ENCODE results near the gene IFIT5.

Gene IFIT5, protein sequence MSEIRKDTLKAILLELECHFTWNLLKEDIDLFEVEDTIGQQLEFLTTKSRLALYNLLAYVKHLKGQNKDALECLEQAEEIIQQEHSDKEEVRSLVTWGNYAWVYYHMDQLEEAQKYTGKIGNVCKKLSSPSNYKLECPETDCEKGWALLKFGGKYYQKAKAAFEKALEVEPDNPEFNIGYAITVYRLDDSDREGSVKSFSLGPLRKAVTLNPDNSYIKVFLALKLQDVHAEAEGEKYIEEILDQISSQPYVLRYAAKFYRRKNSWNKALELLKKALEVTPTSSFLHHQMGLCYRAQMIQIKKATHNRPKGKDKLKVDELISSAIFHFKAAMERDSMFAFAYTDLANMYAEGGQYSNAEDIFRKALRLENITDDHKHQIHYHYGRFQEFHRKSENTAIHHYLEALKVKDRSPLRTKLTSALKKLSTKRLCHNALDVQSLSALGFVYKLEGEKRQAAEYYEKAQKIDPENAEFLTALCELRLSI

DNA sequence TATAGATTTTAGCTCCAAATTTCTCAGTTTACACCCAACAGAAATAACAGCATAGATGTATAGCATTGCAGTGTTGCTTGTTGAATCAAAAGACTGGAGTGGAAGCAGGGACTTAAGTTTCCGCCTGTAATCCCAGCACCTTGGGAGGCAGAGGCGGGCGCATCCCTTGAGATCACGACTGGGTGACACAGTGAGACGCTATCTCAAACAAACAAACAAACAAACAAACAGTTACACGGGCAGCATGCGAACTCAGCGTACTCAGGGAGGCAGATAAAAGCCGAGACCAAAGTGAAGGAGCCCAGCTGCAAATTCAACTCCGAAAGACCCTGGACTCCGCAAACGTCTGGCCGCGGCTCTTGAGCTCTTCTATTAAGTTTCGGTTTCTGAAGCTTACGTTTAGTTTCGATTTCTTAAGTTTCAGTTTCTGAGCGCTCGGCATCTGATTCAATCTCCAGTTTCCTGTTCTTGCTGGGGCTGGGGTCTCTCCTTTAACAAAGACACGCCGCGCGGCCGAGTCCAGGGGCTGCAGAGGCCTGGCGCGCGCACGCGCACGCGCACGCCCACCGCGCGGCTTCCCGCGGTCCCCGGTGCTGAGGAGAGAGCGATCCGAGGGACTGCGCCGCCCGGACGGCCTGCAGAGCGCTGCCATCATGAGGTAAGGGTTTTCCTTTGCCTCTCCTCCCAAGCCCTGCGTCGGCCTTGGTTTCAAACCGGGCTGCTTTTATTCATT, at the start of gene IFIT5:
TSS of gene IFIT5 (plus strand) at position 423 of the 733 bp plus-strand sequence. CDS start at position 654, 231 bp downstream.
- Histone ChIP-seq H3K36me3 (ENCODE audit: insufficient read depth, low read length) (no peaks in the 10 kb centered on the region), H3K79me2 (ENCODE audit: insufficient read depth, low read length) (peaks cover 37% of the 10 kb centered on the region), H3K4me3 (ENCODE audit: low read length, poor library complexity, severe bottlenecking) (peak within 1 kb of the TSS; percentile 89), H4K20me1 (ENCODE audit: insufficient read depth, low read length, poor library complexity, severe bottlenecking) (peaks cover 8% of the 10 kb centered on the region), H3K4me2 (ENCODE audit: low read depth, low read length, poor library complexity, severe bottlenecking) (peak within 1 kb of the TSS; percentile 84), H3K9me3 (ENCODE audit: insufficient read depth, low read depth, low read length) (no peaks in the 10 kb centered on the region), H3K9ac (ENCODE audit: low read depth, low read length, poor library complexity, severe bottlenecking) (peak within 1 kb of the TSS; percentile 86), H3K9me2 (replicated peaks; ENCODE audit: low read depth, low read length) (no peaks in the 10 kb centered on the region), H3K27me3 (ENCODE audit: insufficient read depth, low read length, poor library complexity, severe bottlenecking) (no peaks in the 10 kb centered on the region), H3F3A (ENCODE audit: low read depth) (peaks cover 3% of the 10 kb centered on the region; the same call in 1 of the 2 replicates), H2AFZ (ENCODE audit: low read length) (peak within 1 kb of the TSS; percentile 98), H3K4me1 (ENCODE audit: insufficient read depth, low read length, poor library complexity, severe bottlenecking) (peaks cover 41% of the 10 kb centered on the region)
- TF ChIP-seq, protein P1, sequence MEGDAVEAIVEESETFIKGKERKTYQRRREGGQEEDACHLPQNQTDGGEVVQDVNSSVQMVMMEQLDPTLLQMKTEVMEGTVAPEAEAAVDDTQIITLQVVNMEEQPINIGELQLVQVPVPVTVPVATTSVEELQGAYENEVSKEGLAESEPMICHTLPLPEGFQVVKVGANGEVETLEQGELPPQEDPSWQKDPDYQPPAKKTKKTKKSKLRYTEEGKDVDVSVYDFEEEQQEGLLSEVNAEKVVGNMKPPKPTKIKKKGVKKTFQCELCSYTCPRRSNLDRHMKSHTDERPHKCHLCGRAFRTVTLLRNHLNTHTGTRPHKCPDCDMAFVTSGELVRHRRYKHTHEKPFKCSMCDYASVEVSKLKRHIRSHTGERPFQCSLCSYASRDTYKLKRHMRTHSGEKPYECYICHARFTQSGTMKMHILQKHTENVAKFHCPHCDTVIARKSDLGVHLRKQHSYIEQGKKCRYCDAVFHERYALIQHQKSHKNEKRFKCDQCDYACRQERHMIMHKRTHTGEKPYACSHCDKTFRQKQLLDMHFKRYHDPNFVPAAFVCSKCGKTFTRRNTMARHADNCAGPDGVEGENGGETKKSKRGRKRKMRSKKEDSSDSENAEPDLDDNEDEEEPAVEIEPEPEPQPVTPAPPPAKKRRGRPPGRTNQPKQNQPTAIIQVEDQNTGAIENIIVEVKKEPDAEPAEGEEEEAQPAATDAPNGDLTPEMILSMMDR (conservative IDR thresholded peaks at IDR 0.05; ENCODE audit: low read length), result no peak
- TF ChIP-seq EZH2phosphoT487 (IDR thresholded peaks at IDR 0.05; ENCODE audit: borderline replicate concordance), result no peak

GRCh38 chr10:89367529-89367928, 46.8 kb upstream of the IFIT5 start:
- Histone ChIP-seq H2AFZ (ENCODE audit: low read length) (no peak overlapping the region), H3K36me3 (ENCODE audit: insufficient read depth, low read length) (no peaks in the 10 kb centered on the region), H3F3A (ENCODE audit: low read depth) (peaks cover 6% of the 10 kb centered on the region), H3K4me2 (ENCODE audit: low read depth, low read length, poor library complexity, severe bottlenecking) (no peak overlapping the region), H3K9me2 (replicated peaks; ENCODE audit: low read depth, low read length) (no peaks in the 10 kb centered on the region), H4K20me1 (ENCODE audit: insufficient read depth, low read length, poor library complexity, severe bottlenecking) (no peaks in the 10 kb centered on the region), H3K4me1 (ENCODE audit: insufficient read depth, low read length, poor library complexity, severe bottlenecking) (peaks cover 44% of the 10 kb centered on the region), H3K9ac (ENCODE audit: low read depth, low read length, poor library complexity, severe bottlenecking) (no peak overlapping the region), H3K9me3 (ENCODE audit: insufficient read depth, low read depth, low read length) (no peaks in the 10 kb centered on the region), H3K4me3 (ENCODE audit: low read length, poor library complexity, severe bottlenecking) (no peak overlapping the region), H3K79me2 (ENCODE audit: insufficient read depth, low read length) (no peaks in the 10 kb centered on the region), H3K27me3 (ENCODE audit: insufficient read depth, low read length, poor library complexity, severe bottlenecking) (no peaks in the 10 kb centered on the region)
- TF ChIP-seq, protein P1 (conservative IDR thresholded peaks at IDR 0.05; ENCODE audit: low read length), result no peak
- TF ChIP-seq EZH2phosphoT487 (IDR thresholded peaks at IDR 0.05; ENCODE audit: borderline replicate concordance), result no peak

- H3K9me3 ChIP-seq (ENCODE audit: insufficient read depth, low read depth, low read length), result no peaks in the 10 kb centered on the region
- H3K9ac ChIP-seq (ENCODE audit: low read depth, low read length, poor library complexity, severe bottlenecking), result no peak overlapping the region
- no peak overlapping the region for H2AFZ ChIP-seq (ENCODE audit: low read length)
- H3K9me2 ChIP-seq (replicated peaks; ENCODE audit: low read depth, low read length), result no peaks in the 10 kb centered on the region
- H3K4me2 ChIP-seq (ENCODE audit: low read depth, low read length, poor library complexity, severe bottlenecking), result no peak overlapping the region
- no peaks in the 10 kb centered on the region for H3K27me3 ChIP-seq (ENCODE audit: insufficient read depth, low read length, poor library complexity, severe bottlenecking)
- no peak overlapping the region for H3K4me3 ChIP-seq (ENCODE audit: low read length, poor library complexity, severe bottlenecking)
- no peaks in the 10 kb centered on the region for H3K79me2 ChIP-seq (ENCODE audit: insufficient read depth, low read length)
- H3F3A ChIP-seq (ENCODE audit: low read depth), result peaks cover 2% of the 10 kb centered on the region; the same call in 1 of the 2 replicates
- H3K36me3 ChIP-seq (ENCODE audit: insufficient read depth, low read length), result no peaks in the 10 kb centered on the region
- no peaks in the 10 kb centered on the region for H4K20me1 ChIP-seq (ENCODE audit: insufficient read depth, low read length, poor library complexity, severe bottlenecking)
- H3K4me1 ChIP-seq (ENCODE audit: insufficient read depth, low read length, poor library complexity, severe bottlenecking), result peaks cover 38% of the 10 kb centered on the region
- TF ChIP-seq EZH2phosphoT487 (IDR thresholded peaks at IDR 0.05; ENCODE audit: borderline replicate concordance), result no peak
- TF ChIP-seq, protein P1 (conservative IDR thresholded peaks at IDR 0.05; ENCODE audit: low read length), result no peak
Measured at GRCh38 chr10:89368129-89368528, 46.2 kb upstream of the IFIT5 start.
